Measurements from ENCODE around the gene RPS6KA4.

The RPS6KA4 gene

DNA sequence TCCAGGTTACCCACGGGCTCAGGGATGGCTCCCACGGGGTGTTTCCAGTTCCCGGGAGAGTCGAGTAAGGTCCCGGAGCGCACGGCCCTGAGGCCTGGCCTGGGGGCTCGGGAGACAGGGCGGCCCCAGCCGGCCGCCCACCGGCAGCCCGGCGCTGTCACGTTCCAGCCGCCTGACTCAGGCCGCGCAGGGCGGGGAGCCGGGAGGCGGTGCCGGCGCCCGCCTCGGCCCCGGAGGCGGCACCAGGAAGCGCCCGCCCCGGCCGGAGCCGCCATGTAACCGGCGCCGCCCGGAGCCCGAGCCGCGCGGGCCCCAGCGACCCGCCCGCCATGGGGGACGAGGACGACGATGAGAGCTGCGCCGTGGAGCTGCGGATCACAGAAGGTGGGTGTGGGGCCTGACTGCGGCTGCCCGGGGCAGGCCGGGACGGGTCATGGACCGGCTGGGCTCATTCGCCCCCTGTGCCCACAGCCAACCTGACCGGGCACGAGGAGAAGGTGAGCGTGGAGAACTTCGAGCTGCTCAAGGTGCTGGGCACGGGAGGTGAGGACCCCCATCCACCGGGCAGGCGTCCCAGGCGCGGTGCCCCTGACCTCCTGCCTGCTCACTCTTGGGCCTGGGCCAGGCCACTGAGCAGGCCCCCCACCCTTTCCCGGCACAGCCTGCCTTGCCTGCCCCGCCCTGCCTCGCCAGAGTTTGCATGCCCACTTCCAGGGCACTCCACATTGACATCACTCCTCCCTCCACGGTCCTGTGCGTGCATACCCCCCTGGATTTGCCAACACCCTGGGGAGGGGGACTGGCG lies at the start of gene RPS6KA4:
RPS6KA4 (plus strand) TSS at position 256 of the 805 bp plus-strand sequence; CDS start at position 330, 74 bp downstream.
- TF ChIP-seq, protein P1, sequence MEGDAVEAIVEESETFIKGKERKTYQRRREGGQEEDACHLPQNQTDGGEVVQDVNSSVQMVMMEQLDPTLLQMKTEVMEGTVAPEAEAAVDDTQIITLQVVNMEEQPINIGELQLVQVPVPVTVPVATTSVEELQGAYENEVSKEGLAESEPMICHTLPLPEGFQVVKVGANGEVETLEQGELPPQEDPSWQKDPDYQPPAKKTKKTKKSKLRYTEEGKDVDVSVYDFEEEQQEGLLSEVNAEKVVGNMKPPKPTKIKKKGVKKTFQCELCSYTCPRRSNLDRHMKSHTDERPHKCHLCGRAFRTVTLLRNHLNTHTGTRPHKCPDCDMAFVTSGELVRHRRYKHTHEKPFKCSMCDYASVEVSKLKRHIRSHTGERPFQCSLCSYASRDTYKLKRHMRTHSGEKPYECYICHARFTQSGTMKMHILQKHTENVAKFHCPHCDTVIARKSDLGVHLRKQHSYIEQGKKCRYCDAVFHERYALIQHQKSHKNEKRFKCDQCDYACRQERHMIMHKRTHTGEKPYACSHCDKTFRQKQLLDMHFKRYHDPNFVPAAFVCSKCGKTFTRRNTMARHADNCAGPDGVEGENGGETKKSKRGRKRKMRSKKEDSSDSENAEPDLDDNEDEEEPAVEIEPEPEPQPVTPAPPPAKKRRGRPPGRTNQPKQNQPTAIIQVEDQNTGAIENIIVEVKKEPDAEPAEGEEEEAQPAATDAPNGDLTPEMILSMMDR (conservative IDR thresholded peaks at IDR 0.05): peak; percentile 33; the same call in 1 of the 2 replicates

DNA sequence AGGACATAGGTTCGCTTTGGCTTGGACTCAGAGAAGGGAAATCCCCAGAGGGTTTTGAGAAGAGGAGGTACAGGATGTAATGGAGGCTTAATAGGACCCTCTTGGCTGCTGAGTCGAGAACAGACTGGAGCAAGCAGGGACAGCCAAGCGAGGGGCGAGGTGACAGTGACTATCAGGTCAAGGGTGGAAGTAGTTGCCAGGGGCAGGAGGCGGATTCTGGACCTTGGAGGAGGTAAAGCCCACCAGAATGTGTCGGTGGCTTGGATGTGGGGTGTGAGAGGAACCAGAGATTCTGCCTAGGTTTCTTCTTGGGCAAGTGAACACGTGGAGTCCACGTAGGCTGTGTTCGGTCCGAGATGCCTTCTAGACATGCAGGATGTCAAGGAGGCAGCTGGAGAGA lies 46.0 kb upstream of the RPS6KA4 start:
- TF ChIP-seq, protein P1 (conservative IDR thresholded peaks at IDR 0.05): no peak
- H3K27ac ChIP-seq: peak overlapping the region; percentile 100

More for the DNA sequence above, at the start of gene RPS6KA4:
- H3K27ac ChIP-seq: peak within 1 kb of the TSS; percentile 95

DNA sequence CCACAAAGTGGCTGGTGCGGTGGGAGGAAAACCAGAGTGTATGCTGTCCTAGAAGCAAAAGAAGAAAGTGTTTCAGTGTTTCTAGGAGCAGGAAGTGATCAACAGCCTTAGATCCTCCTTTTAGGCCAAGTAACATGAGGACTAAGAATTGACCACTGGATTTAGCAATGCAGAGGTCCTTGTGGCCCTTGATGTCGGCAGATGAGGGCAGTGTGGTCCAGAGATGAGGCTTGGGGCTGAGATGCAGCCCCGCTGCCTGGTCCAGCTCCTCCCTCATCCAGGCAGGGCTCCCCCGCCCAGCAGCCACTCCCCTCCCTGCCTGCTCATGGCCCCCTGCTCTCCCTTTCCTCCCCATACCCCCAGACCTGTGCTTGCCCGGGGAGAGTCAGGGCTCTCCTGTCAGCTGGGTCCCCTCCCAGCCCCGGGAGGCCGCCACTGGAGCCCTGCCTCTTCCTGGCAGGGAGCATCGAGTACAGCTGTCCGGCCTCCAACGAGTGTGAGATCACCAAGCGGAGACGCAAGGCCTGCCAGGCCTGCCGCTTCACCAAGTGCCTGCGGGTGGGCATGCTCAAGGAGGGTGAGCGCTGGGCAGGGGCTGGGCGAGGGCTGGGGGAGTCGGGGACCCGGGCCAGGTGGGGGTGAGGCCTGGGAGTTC lies 45.3 kb upstream of the RPS6KA4 start:
- TF ChIP-seq, protein P1 (conservative IDR thresholded peaks at IDR 0.05): no peak

DNA sequence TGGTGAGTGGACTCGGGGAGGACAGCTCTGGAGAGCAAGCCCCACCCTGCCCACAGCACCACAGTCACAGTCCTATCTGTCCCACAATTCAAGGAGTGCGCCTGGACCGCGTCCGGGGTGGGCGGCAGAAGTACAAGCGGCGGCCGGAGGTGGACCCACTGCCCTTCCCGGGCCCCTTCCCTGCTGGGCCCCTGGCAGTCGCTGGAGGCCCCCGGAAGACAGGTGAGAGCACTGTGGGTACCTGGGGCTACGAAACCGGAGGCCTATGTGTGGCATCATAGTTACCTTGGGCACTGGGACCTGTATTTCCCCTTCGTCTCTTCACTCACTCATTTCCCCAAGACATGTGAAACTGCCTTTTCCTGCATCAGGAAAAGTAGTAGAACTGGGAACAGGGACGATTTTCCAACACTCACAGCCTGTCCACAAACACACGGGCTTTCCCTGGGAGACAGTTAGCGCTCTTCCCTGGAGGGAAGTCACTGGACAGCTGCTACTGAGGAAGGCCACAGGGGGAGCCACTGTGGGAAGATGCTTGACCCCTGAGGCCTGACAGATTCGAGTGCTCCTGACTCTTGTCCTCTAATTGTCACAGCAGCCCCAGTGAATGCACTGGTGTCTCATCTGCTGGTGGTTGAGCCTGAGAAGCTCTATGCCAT lies 44.7 kb upstream of the RPS6KA4 start:
- H3K27ac ChIP-seq: peak overlapping the region; percentile 100
- TF ChIP-seq, protein P1 (conservative IDR thresholded peaks at IDR 0.05): peak; percentile 68

More for the DNA sequence above, 45.3 kb upstream of the RPS6KA4 start:
- peak overlapping the region; percentile 100 for H3K27ac ChIP-seq

DNA sequence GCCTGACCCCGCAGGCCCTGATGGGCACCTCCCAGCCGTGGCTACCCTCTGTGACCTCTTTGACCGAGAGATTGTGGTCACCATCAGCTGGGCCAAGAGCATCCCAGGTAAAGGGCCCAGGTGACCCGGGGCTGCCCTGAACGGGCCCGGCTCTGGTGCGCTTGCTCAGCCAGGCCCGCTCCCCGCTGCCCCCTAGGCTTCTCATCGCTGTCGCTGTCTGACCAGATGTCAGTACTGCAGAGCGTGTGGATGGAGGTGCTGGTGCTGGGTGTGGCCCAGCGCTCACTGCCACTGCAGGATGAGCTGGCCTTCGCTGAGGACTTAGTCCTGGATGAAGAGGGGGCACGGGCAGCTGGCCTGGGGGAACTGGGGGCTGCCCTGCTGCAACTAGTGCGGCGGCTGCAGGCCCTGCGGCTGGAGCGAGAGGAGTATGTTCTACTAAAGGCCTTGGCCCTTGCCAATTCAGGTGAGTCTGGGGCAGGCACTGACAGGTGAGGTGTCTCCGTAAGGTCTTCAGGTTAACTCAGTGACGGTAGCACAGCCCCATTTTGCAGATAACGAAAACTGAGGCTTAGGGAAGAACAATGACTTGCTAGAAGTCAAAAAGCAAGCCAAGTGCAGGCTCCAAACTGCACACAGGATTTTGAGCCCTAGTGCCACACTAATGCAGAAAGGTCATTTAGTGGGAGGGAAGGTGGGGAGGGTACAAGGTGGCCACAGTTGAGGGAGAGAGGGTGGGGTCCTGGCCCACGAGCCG lies 44.0 kb upstream of the RPS6KA4 start:
- TF ChIP-seq, protein P1 (conservative IDR thresholded peaks at IDR 0.05): peak; percentile 55; the same call in 1 of the 2 replicates
- peak overlapping the region; percentile 100 for H3K27ac ChIP-seq

DNA sequence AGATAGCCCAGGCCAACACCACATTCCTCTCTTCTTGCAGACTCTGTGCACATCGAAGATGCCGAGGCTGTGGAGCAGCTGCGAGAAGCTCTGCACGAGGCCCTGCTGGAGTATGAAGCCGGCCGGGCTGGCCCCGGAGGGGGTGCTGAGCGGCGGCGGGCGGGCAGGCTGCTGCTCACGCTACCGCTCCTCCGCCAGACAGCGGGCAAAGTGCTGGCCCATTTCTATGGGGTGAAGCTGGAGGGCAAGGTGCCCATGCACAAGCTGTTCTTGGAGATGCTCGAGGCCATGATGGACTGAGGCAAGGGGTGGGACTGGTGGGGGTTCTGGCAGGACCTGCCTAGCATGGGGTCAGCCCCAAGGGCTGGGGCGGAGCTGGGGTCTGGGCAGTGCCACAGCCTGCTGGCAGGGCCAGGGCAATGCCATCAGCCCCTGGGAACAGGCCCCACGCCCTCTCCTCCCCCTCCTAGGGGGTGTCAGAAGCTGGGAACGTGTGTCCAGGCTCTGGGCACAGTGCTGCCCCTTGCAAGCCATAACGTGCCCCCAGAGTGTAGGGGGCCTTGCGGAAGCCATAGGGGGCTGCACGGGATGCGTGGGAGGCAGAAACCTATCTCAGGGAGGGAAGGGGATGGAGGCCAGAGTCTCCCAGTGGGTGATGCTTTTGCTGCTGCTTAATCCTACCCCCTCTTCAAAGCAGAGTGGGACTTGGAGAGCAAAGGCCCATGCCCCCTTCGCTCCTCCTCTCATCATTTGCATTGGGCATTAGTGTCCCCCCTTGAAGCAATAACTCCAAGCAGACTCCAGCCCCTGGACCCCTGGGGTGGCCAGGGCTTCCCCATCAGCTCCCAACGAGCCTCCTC lies 43.1 kb upstream of the RPS6KA4 start:
- peak overlapping the region; percentile 100 for H3K27ac ChIP-seq
